Measurements from ENCODE around the gene ZNF385B. TPM values are rescaled to one million over a fixed set of nuclear protein-coding genes. Genes with fewer than 3 reads are reported as not detected.

ZNF385B gene
- total and polyA plus RNA-seq, 9 of the 15 experiments (the other 6 are each of a cell fraction or from before 2014, with no cell fraction given) = 0.50 TPM; not detected in 8

- Histone ChIP-seq H3K9me3 (replicated peaks; ENCODE audit: control insufficient read depth, insufficient read depth, low read depth, low read length) (no peaks in the 10 kb centered on the region; the same call in 1 of the 2 replicates), H3K36me3 (ENCODE audit: control insufficient read depth, insufficient read depth, low read length) (no peaks in the 10 kb centered on the region), H3K27me3 (ENCODE audit: control insufficient read depth in 2 of 2, insufficient read depth in 2 of 2, low read length in 2 of 2) (no peaks in the 10 kb centered on the region), H3K9ac (ENCODE audit: insufficient read depth in 1 of 2, low read depth in 2 of 2, low read length in 2 of 2) (no peak overlapping the region), H4K20me1 (replicated peaks; ENCODE audit: control insufficient read depth, insufficient read depth, low read length) (no peaks in the 10 kb centered on the region), H2AFZ (ENCODE audit: low read depth, low read length) (no peak overlapping the region), H3K79me2 (ENCODE audit: control insufficient read depth, insufficient read depth, low read length) (no peaks in the 10 kb centered on the region), H3K9me1 (ENCODE audit: control insufficient read depth, insufficient read depth, low read length) (no peaks in the 10 kb centered on the region), H3K4me3 (no peak overlapping the region), H3K4me2 (ENCODE audit: insufficient read depth, low read length) (no peak overlapping the region), H3K27ac (ENCODE audit: extremely low read depth, low read depth, low read length) (no peak overlapping the region), H3K4me1 (replicated peaks in 1 of 2; ENCODE audit: control insufficient read depth in 2 of 2, insufficient read depth in 2 of 2, low read length in 2 of 2) (no peaks in the 10 kb centered on the region)
- POLR2A ChIA-PET = no interaction called here
- intact Hi-C loops (cut with micrococcal nuclease) = no loop called here
- no TSS peak for BruUV-seq (replicated peaks)
- FAIRE-seq (no peak), DNase-seq (ENCODE audit: extremely low read depth in 1 of 4, low spot score in 3 of 4) (no peak), ATAC-seq (no peak)
- 0% methylated on average over 2 of the region's 2 CpGs for WGBS (ENCODE audit: insufficient coverage, low coverage, missing lambda C conversion rate)
- in situ Hi-C loops (cut with MboI) = no loop called here
- CTCF ChIA-PET (ENCODE audit: low intra/inter-chr PET ratio) = no interaction called here
- TF ChIP-seq ZNF224 (CRISPR knock-in tag; IDR thresholded peaks at IDR 0.05) (no peak), SRSF3 (IDR thresholded peaks at IDR 0.05; ENCODE audit: insufficient read depth, low read length) (no peak), ZBTB49 (CRISPR knock-in tag; IDR thresholded peaks at IDR 0.05; ENCODE audit: borderline replicate concordance) (no peak), NR2F6 (CRISPR knock-in tag; IDR thresholded peaks at IDR 0.05) (no peak), MED1 (CRISPR knock-in tag; IDR thresholded peaks at IDR 0.05; ENCODE audit: borderline replicate concordance) (no peak), MEF2D (tag; conservative IDR thresholded peaks at IDR 0.05; ENCODE audit: low read depth) (no peak), PRPF4 (IDR thresholded peaks at IDR 0.05; ENCODE audit: insufficient read depth, low read depth, low read length, poor library complexity, severe bottlenecking) (no peak), SMARCB1 (IDR thresholded peaks at IDR 0.05; ENCODE audit: insufficient read length, low read depth) (no peak), SIRT6 (IDR thresholded peaks at IDR 0.05; ENCODE audit: low read depth, low read length) (no peak), ZNF707 (CRISPR knock-in tag; conservative IDR thresholded peaks at IDR 0.05) (no peak), RNF219 (CRISPR knock-in tag; IDR thresholded peaks at IDR 0.05) (no peak), ZBTB9 (CRISPR knock-in tag; IDR thresholded peaks at IDR 0.05) (no peak)
Measured at GRCh38 chr2:179532863-179533278, 328.5 kb downstream of the ZNF385B start.
